Measurements from ENCODE around the gene TTC19.
A peak's percentile ranks its signal among the peaks of the same experiment; 100 is the strongest.

Gene TTC19, protein sequence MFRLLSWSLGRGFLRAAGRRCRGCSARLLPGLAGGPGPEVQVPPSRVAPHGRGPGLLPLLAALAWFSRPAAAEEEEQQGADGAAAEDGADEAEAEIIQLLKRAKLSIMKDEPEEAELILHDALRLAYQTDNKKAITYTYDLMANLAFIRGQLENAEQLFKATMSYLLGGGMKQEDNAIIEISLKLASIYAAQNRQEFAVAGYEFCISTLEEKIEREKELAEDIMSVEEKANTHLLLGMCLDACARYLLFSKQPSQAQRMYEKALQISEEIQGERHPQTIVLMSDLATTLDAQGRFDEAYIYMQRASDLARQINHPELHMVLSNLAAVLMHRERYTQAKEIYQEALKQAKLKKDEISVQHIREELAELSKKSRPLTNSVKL

GRCh38 chr17:15999141-15999973 is at the start of gene TTC19, which contains the start of gene ZSWIM7:
Gene TTC19, plus strand, starts transcription at chr17:15999824. Its CDS starts 25 bp downstream, at chr17:15999849.
Gene ZSWIM7, minus strand, starts transcription at chr17:15999704. Its CDS starts 110 bp downstream, at chr17:15999594.
- DNase-seq = peak; percentile 92

- no peak for DNase-seq
Observed at GRCh38 chr17:15951368-15952047, 48.1 kb upstream of the TTC19 start.

DNA sequence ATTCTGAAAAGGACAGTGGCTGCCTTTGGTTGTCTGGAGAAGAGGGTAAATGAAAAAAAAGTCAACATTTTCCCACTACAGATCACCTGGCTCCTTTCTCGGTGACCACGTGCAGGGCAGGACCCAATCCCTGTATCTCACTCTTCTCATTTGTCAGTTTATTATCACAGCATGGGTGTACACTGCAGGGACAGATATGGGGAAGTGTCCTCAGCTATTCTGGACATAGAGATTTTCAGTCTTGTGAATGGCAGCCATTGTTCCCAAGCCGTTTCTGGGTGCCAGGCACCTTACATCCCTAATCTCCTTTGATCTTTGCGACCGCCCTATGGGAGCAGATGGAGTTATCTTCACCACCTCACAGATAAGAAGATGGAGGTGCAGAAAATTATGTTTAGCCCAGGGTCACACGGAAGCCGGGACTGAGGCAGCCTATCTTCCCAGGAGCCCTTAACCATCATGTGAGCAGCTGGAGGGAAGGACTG is 47.5 kb upstream of the TTC19 start:
- DNase-seq = no peak

GRCh38 chr17:15952916-15953790 is 46.5 kb upstream of the TTC19 start:
- DNase-seq = no peak

- no peak for DNase-seq
Observed at GRCh38 chr17:15954222-15954621, 45.4 kb upstream of the TTC19 start.

DNA sequence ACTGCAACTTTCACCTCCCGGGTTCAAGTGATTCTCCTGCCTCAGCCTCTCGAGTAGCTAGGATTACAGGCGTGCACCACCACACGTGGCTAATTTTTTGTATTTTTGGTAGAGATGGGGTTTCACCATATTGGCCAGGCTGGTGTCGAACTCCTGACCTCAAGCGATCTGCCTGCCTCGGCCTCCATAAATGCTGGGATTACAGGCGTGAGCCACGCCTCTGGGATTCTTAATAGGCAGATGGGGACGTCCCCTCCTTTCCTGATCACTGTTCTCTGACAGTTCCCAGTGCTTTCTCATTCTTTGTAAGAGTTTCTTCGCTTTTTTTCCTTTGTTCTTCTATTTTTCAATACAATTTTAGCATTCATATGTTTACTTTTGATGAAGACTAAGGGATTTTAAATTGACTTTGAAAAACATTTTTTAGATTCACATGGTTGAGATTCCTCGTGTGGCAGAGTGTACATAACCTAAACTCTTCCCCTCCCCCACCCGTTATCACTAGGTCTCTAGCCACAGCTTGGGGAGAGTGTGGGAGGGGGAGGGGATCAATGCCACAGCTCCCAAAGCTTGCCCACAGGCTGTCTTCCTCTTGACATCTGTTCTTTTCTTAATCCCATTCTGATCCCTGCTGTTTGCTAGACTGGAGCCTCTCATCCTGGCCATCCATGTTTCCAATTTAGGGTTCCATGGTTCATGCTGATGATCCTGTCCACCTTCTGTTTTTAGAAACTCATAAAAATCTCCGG is 43.7 kb upstream of the TTC19 start:
- no peak for DNase-seq

GRCh38 chr17:15957206-15957605 is 42.4 kb upstream of the TTC19 start:
- no peak for DNase-seq

DNA sequence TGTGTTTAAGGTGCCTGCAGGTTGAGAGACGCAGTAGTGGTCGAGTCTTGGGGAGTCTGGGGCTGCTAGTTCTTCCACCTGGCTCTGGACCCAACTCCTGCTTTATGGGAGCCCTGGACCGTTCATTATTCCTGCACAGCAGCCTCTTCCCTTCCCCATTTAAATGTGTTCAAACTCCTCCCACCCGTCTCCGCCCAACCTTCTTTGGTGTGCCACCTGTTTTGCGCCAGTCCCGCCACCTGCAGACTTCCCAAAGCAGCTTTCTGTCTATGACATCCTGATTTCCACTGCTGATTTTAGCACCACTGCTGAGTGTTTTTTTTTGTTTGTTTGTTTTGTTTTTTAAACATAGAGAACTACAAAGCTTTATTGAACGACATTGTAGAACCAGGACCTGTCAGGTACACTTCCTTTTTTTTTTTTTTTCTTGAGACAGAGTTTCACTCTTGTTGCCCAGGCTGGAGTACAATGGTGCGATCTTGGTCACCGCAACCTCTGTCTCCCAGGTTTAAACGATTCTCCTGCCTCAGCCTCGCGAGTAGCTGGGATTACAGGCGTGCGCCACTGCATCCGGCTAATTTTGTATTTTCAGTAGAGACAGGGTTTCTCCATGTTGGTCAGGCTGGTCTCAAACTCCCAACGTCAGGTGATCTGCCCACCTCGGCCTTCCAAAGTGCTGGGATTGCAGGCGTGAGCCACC is 41.9 kb upstream of the TTC19 start:
- DNase-seq = no peak

- no peak for DNase-seq
Observed at GRCh38 chr17:15958484-15958854, 41.2 kb upstream of the TTC19 start.

DNA sequence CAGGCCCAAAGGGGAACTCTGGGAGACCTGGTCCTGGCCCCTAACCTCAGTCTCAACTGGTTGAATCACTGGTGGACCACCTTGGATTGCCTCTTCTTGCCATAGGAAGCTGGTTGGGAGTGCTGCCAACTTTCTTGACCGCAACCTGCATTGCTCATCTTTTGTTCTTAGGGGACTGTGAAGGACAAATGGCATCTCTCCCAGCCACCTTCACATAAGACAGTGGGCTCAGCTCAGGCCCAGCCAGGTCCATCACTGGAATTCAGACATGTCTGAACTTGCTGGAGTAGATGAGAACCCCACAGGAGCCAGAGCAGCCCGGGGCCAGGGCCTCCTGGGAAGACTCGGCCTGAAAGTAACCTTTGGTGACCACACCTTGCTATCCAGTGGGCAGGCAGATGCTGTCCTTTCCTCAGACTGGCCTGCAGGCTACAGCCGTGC is 35.9 kb upstream of the TTC19 start:
- DNase-seq = no peak

- no peak for DNase-seq
Observed at GRCh38 chr17:15965528-15965927, 34.1 kb upstream of the TTC19 start.

DNA sequence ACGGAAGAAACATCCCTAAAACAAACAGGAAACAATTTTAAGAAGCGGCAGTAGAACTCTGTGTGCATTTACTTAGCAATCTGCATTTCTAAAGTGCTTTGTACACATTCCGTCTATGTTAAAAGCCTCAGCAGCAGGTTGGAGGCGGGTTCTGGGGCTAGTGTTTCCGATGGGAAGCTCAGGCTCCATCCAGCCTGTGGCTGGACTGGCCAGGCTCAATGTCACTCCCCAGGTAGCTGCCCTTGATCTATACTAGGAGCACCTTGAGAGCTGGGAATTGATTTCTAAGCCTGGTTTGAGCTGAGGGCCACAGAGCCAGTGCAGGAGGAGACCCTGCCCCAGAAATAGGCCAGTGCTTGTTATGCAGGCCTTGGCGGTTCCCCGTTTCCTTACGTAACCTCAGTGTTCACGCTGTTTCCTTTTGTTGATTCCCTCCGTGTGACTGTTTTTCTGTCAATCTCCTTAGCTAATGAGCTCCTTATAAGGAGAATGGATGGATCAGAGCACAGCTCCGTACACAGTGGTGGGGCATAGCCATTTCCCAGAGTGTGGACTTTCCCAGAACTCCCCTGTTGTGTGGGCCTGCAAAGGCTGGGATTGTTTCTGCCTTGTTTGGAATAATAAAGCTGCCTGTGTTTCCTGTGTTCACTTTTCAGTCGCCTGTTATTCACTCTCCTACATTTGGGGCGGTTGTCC is 33.3 kb upstream of the TTC19 start:
- no peak for DNase-seq

GRCh38 chr17:15966879-15967248 is 32.8 kb upstream of the TTC19 start:
- no peak for DNase-seq

- no peak for DNase-seq
Observed at GRCh38 chr17:15967706-15968399, 31.8 kb upstream of the TTC19 start.

DNA sequence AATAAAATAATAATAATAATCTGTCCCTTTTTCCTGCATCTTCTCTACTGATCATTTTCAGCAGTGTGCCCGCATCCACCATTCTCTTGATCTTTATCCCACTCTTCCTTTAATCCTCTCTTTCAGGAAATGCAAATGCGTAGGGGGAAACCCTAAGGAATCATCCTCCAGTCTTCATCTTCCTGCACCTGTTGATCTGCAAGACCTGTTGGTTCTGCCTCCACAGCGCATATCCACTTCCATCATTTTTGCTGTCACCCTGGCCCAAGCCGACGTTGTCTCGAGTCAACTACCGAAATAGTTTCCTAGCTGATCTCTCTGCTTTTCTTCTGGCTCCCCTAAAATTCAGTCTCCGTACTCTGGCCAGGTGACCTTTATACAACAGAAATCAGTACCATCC is 30.2 kb upstream of the TTC19 start:
- DNase-seq = no peak

DNA sequence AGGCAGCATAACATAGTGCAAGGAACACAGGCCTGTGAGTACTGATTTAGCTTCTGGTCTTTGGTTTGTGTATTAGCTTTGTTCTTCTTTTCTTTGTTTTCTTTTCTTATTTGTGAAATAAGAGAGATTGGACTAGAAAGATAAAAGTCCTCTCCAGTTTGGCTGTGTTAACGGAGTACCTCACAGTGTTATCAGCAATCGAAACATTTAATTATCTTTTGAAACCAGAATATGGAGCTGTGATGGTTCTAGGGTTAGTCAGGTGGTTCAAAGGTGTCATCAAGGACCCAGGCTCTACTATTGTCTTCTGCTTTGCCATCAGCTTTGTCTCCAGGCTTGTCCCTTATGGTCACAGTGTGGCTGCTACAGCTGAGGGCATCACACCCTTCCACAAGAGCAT is 29.1 kb upstream of the TTC19 start:
- DNase-seq = no peak

GRCh38 chr17:15971098-15971678 is 28.4 kb upstream of the TTC19 start:
- no peak for DNase-seq

GRCh38 chr17:15971882-15972281 is 27.7 kb upstream of the TTC19 start:
- DNase-seq = no peak

- no peak for DNase-seq
Observed at GRCh38 chr17:15972497-15972951, 27.1 kb upstream of the TTC19 start.

All from CD4-positive, alpha-beta T cell treated with Interleukin-17A for 1 hour (primary cell).